ENCODE measurements around the gene MSMP. TPM values are rescaled to one million over a fixed set of nuclear protein-coding genes. Genes with fewer than 3 reads are reported as not detected.

MSMP gene
- total and polyA plus RNA-seq, 9 of the 15 experiments (the other 6 are each of a cell fraction or from before 2014, with no cell fraction given) = 0.60 TPM; not detected in 8

DNA sequence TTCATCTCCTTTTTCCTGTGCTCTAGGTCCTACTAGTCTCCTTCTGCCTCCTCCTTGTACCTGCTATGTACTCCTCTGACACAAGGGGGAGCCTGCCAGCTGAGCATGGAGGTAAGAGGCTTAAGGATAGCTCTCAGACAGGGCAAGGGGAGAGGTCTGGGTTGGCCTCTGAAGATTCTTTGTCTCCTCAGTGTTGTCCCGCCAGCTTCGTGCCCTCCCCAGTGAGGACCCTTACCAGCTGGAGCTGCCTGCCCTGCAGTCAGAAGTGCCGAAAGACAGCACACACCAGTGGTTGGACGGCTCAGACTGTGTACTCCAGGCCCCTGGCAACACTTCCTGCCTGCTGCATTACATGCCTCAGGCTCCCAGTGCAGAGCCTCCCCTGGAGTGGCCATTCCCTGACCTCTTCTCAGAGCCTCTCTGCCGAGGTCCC lies 17.9 kb downstream of the MSMP start (continued):
- TF ChIP-seq ZNF592 (IDR thresholded peaks at IDR 0.05) (no peak), HDAC6 (IDR thresholded peaks at IDR 0.05; ENCODE audit: low read depth, low read length) (no peak), DEAF1 (CRISPR knock-in tag; IDR thresholded peaks at IDR 0.05) (peak; percentile 43), YY1 (IDR thresholded peaks at IDR 0.05; ENCODE audit: borderline replicate concordance in 1 of 3, control insufficient read depth in 1 of 3, extremely low read depth in 1 of 3, insufficient read depth in 3 of 3, insufficient read length in 1 of 3, insufficient replicate concordance in 2 of 3, low read depth in 1 of 3, low read length in 2 of 3) (no peak), ZBED1 (IDR thresholded peaks at IDR 0.05) (no peak), MTF1 (CRISPR knock-in tag; IDR thresholded peaks at IDR 0.05; ENCODE audit: borderline replicate concordance) (no peak), FOXP1 (CRISPR knock-in tag; IDR thresholded peaks at IDR 0.05) (no peak), CREB5 (CRISPR knock-in tag; IDR thresholded peaks at IDR 0.05) (no peak), JUN (IDR thresholded peaks at IDR 0.05; ENCODE audit: borderline replicate concordance, low read depth, low read length) (no peak), JUN (CRISPR knock-in tag; IDR thresholded peaks at IDR 0.05; ENCODE audit: borderline replicate concordance) (no peak), TFAP4 (CRISPR knock-in tag; IDR thresholded peaks at IDR 0.05; ENCODE audit: borderline replicate concordance) (peak; percentile 81), FOXJ3 (CRISPR knock-in tag; IDR thresholded peaks at IDR 0.05) (no peak), SETDB1 (IDR thresholded peaks at IDR 0.05; ENCODE audit: low read length) (no peak)
- TF ChIP-seq, protein P1, sequence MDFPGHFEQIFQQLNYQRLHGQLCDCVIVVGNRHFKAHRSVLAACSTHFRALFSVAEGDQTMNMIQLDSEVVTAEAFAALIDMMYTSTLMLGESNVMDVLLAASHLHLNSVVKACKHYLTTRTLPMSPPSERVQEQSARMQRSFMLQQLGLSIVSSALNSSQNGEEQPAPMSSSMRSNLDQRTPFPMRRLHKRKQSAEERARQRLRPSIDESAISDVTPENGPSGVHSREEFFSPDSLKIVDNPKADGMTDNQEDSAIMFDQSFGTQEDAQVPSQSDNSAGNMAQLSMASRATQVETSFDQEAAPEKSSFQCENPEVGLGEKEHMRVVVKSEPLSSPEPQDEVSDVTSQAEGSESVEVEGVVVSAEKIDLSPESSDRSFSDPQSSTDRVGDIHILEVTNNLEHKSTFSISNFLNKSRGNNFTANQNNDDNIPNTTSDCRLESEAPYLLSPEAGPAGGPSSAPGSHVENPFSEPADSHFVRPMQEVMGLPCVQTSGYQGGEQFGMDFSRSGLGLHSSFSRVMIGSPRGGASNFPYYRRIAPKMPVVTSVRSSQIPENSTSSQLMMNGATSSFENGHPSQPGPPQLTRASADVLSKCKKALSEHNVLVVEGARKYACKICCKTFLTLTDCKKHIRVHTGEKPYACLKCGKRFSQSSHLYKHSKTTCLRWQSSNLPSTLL (IDR thresholded peaks at IDR 0.05) = no peak
- TF ChIP-seq, protein P2, sequence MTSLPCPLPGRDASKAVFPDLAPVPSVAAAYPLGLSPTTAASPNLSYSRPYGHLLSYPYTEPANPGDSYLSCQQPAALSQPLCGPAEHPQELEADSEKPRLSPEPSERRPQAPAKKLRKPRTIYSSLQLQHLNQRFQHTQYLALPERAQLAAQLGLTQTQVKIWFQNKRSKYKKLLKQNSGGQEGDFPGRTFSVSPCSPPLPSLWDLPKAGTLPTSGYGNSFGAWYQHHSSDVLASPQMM (CRISPR knock-in tag; IDR thresholded peaks at IDR 0.05) = no peak
- TF ChIP-seq, protein P3, sequence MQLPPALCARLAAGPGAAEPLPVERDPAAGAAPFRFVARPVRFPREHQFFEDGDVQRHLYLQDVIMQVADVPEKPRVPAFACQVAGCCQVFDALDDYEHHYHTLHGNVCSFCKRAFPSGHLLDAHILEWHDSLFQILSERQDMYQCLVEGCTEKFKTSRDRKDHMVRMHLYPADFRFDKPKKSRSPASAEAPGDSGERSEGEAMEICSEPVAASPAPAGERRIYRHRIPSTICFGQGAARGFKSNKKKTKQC (CRISPR knock-in tag; IDR thresholded peaks at IDR 0.05) = no peak

Measured in K562 (cell line).